HepG2 (cell line): ENCODE measurements around the gene TM4SF1. TPM values are rescaled to one million over a fixed set of nuclear protein-coding genes. Genes with fewer than 3 reads are reported as not detected.
A peak's percentile ranks its signal among the peaks of the same experiment; 100 is the strongest.

ENCODE experiments used
- ATF1 ChIP-seq: IDR thresholded peaks from 2 replicates; pipeline ENCODE4 v1.6.1; 2016; ENCODE audit warnings: mild to moderate bottlenecking, control low read depth
- CEBPG ChIP-seq: IDR thresholded peaks from 2 replicates; pipeline ENCODE4 v1.6.1; 2016
- HOXA5 ChIP-seq: sonication (generic); formaldehyde crosslinking; IDR thresholded peaks from 2 replicates; pipeline ENCODE4 v1.4.0; 2020; ENCODE audit warnings: missing genetic modification reagents
- KAT7 ChIP-seq: IDR thresholded peaks from 2 replicates; pipeline ENCODE4 v1.6.1; 2018; ENCODE audit warnings: borderline replicate concordance, missing compliant biosample characterization
- KLF15 ChIP-seq: sonication (generic); formaldehyde crosslinking; IDR thresholded peaks from 2 replicates; pipeline ENCODE4 v1.8.1; 2023; ENCODE audit warnings: borderline replicate concordance, mild to moderate bottlenecking, inconsistent platforms, missing genetic modification reagents, mixed read lengths
- KLF16 ChIP-seq, 2 experiments: sonication (generic) in 1 of 2; formaldehyde crosslinking in 1 of 2; IDR thresholded peaks; 2 replicates each; pipeline versions ENCODE4 v1.6.1 to v1.8.0; 2016 to 2023; ENCODE audit warnings: missing genetic modification reagents in 2 of 2, missing compliant biosample characterization in 1 of 2
- KLF9 ChIP-seq: IDR thresholded peaks from 2 replicates; pipeline ENCODE4 v1.6.1; 2016; ENCODE audit warnings: low read depth
- MIER3 ChIP-seq: IDR thresholded peaks from 2 replicates; pipeline ENCODE4 v1.6.1; 2016; ENCODE audit warnings: missing compliant biosample characterization, borderline replicate concordance
- NR2F2 ChIP-seq: IDR thresholded peaks from 2 replicates; pipeline ENCODE4 v1.6.1; 2012; ENCODE audit warnings: low read depth, inconsistent platforms, borderline replicate concordance
- RXRA ChIP-seq: sonication (generic); formaldehyde crosslinking; IDR thresholded peaks from 2 replicates; pipeline ENCODE4 v1.5.1; 2020; ENCODE audit warnings: missing genetic modification reagents
- SKI ChIP-seq: fragments of 450-650 bp; IDR thresholded peaks from one replicate; pipeline ENCODE4 v1.6.1; 2018; ENCODE audit warnings: mild to moderate bottlenecking; ENCODE audit not compliant: partially characterized antibody
- ZNF143 ChIP-seq: sonication (generic); formaldehyde crosslinking; IDR thresholded peaks from 2 replicates; pipeline ENCODE4 v1.4.0; 2020; ENCODE audit warnings: missing genetic modification reagents
- ZNF331 ChIP-seq: sonication (generic); formaldehyde crosslinking; IDR thresholded peaks from 2 replicates; pipeline ENCODE4 v1.4.0; 2020; ENCODE audit warnings: missing genetic modification reagents
- ZNF510 ChIP-seq: sonication (generic); formaldehyde crosslinking; IDR thresholded peaks from 2 replicates; pipeline ENCODE4 v1.4.0; 2020; ENCODE audit warnings: low read depth, mild to moderate bottlenecking, missing genetic modification reagents
- ZNF746 ChIP-seq: sonication (generic); formaldehyde crosslinking; IDR thresholded peaks from 2 replicates; pipeline ENCODE4 v1.8.0; 2022; ENCODE audit warnings: mild to moderate bottlenecking, missing genetic modification reagents
- polyA plus RNA-seq, 8 experiments: library from polyadenylated mRNA; depleted of rRNA in 3 of 8; stranded (reverse) in 7 of 8; unstranded in 1 of 8; fragments of >200 nt; fragmentation: Illumina TruSeq in 4 of 8; extraction: Trizol in 4 of 8; gene quantifications; 2 replicates each; pipeline versions ENCODE4 v1.2.1 to v1.2.3, GENCODE V29; 2011 to 2016; ENCODE audit warnings: low read depth in 4 of 8, missing spikeins in 1 of 8, mixed read lengths in 1 of 8; ENCODE audit not compliant: insufficient read depth in 1 of 8
- total RNA-seq, 5 experiments: library from RNA; depleted of rRNA; stranded (reverse); fragments of >200 nt; fragmentation: Illumina TruSeq; extraction: Trizol; gene quantifications; 2 replicates each; pipeline ENCODE4 v1.2.3, GENCODE V29; 2016; ENCODE audit warnings: low read depth in 1 of 5
- TF ChIP-seq, protein P1 (sequence below): sonication (generic); formaldehyde crosslinking; IDR thresholded peaks from 2 replicates; pipeline ENCODE4 v1.4.0; 2020; ENCODE audit warnings: mild to moderate bottlenecking, missing genetic modification reagents
- TF ChIP-seq, protein P2 (sequence below), 2 experiments: sonication (generic) in 1 of 2; formaldehyde crosslinking in 1 of 2; IDR thresholded peaks; 2 replicates each; pipeline versions ENCODE4 v1.4.0 to v1.6.1; 2016 to 2020; ENCODE audit warnings: borderline replicate concordance in 1 of 2, low read depth in 1 of 2, mild to moderate bottlenecking in 1 of 2, missing genetic modification reagents in 1 of 2
- TF ChIP-seq, protein P3 (sequence below), 2 experiments: fragments of 450-650 bp in 1 of 2; sonication (generic) in 1 of 2; formaldehyde crosslinking; IDR thresholded peaks; 2 replicates each; pipeline versions ENCODE4 v1.5.0 to v1.8.0; 2020 to 2022; ENCODE audit warnings: mild to moderate bottlenecking in 1 of 2, missing genetic modification reagents in 1 of 2
- TF ChIP-seq, protein P4 (sequence below): sonication (generic); formaldehyde crosslinking; IDR thresholded peaks from 2 replicates; pipeline ENCODE4 v1.8.1; 2022; ENCODE audit warnings: mild to moderate bottlenecking, missing genetic modification reagents
- TF ChIP-seq, protein P5 (sequence below): sonication (generic); formaldehyde crosslinking; IDR thresholded peaks from 2 replicates; pipeline ENCODE4 v1.4.0; 2020; ENCODE audit warnings: missing genetic modification reagents

TM4SF1 gene
- total and polyA plus RNA-seq, 2 of the 13 experiments (the other 11 are each of a cell fraction or from before 2014, with no cell fraction given), result 431 to 1,359 TPM

DNA sequence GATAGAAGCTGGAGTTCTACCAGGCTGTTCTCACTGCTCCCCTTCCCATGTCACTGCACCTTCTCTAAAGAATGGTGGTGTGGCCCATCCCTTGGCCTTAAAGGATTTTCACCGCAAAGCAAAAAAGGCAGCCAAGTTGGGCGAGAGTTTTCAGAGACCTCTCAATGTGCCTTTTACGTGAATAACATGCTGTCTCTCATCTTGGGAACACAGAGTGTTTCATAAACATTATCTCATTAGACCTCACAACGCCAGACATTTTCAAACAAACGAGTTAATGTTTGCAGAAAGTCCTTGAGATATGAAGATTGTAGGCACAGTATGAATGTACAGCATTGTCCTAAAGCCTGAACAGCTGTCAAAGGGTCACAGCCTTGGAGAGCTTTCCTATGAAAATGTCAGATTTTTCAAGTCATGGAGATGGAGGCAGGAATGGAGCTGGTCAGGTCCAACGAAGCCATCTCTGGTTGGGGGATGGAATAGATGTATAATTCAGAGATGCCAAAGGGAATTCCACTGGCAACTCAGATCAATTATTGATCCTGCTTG is 21.3 kb downstream of the TM4SF1 start (continued):
- TF ChIP-seq, protein P1, sequence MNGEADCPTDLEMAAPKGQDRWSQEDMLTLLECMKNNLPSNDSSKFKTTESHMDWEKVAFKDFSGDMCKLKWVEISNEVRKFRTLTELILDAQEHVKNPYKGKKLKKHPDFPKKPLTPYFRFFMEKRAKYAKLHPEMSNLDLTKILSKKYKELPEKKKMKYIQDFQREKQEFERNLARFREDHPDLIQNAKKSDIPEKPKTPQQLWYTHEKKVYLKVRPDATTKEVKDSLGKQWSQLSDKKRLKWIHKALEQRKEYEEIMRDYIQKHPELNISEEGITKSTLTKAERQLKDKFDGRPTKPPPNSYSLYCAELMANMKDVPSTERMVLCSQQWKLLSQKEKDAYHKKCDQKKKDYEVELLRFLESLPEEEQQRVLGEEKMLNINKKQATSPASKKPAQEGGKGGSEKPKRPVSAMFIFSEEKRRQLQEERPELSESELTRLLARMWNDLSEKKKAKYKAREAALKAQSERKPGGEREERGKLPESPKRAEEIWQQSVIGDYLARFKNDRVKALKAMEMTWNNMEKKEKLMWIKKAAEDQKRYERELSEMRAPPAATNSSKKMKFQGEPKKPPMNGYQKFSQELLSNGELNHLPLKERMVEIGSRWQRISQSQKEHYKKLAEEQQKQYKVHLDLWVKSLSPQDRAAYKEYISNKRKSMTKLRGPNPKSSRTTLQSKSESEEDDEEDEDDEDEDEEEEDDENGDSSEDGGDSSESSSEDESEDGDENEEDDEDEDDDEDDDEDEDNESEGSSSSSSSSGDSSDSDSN (CRISPR knock-in tag), result peak; percentile 46; the same call in 1 of the 2 replicates
- TF ChIP-seq HOXA5, result peak; percentile 71
- no peak for TF ChIP-seq ZNF510 (CRISPR knock-in tag)
- peak; percentile 84 for TF ChIP-seq ZNF331 (CRISPR knock-in tag)
- peak; percentile 72 for TF ChIP-seq SKI
- TF ChIP-seq KLF9 (CRISPR knock-in tag), result no peak
- TF ChIP-seq KLF15 (CRISPR knock-in tag), result no peak
- peak; percentile 77 for TF ChIP-seq ATF1 (CRISPR knock-in tag)
- TF ChIP-seq, protein P2, sequence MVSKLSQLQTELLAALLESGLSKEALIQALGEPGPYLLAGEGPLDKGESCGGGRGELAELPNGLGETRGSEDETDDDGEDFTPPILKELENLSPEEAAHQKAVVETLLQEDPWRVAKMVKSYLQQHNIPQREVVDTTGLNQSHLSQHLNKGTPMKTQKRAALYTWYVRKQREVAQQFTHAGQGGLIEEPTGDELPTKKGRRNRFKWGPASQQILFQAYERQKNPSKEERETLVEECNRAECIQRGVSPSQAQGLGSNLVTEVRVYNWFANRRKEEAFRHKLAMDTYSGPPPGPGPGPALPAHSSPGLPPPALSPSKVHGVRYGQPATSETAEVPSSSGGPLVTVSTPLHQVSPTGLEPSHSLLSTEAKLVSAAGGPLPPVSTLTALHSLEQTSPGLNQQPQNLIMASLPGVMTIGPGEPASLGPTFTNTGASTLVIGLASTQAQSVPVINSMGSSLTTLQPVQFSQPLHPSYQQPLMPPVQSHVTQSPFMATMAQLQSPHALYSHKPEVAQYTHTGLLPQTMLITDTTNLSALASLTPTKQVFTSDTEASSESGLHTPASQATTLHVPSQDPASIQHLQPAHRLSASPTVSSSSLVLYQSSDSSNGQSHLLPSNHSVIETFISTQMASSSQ (IDR thresholded peaks at IDR 0.05; ENCODE audit: low read depth), result peak; percentile 96
- TF ChIP-seq, protein P2 (CRISPR knock-in tag; IDR thresholded peaks at IDR 0.05; ENCODE audit: borderline replicate concordance), result peak; percentile 99
- peak; percentile 96 for TF ChIP-seq NR2F2
- TF ChIP-seq CEBPG, result peak; percentile 69
- TF ChIP-seq ZNF746, result no peak; the same call in 1 of the 2 replicates
- TF ChIP-seq, protein P3, sequence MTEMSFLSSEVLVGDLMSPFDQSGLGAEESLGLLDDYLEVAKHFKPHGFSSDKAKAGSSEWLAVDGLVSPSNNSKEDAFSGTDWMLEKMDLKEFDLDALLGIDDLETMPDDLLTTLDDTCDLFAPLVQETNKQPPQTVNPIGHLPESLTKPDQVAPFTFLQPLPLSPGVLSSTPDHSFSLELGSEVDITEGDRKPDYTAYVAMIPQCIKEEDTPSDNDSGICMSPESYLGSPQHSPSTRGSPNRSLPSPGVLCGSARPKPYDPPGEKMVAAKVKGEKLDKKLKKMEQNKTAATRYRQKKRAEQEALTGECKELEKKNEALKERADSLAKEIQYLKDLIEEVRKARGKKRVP (CRISPR knock-in tag; IDR thresholded peaks at IDR 0.05), result peak in 1 of 2 experiments; percentile 31; a peak in 1 of 4 replicates
- TF ChIP-seq KLF16 (CRISPR knock-in tag; IDR thresholded peaks at IDR 0.05), result peak in 1 of 2 experiments; percentile 91; a peak in 2 of 4 replicates
- TF ChIP-seq KAT7 (CRISPR knock-in tag), result 0 out of 2 replicates have a peak, but pooled peaks have one; percentile 35
- TF ChIP-seq ZNF143 (CRISPR knock-in tag), result 0 out of 2 replicates have a peak, but pooled peaks have one; percentile 32
- TF ChIP-seq RXRA (CRISPR knock-in tag), result peak; percentile 86; the same call in 1 of the 2 replicates
- TF ChIP-seq, protein P4, sequence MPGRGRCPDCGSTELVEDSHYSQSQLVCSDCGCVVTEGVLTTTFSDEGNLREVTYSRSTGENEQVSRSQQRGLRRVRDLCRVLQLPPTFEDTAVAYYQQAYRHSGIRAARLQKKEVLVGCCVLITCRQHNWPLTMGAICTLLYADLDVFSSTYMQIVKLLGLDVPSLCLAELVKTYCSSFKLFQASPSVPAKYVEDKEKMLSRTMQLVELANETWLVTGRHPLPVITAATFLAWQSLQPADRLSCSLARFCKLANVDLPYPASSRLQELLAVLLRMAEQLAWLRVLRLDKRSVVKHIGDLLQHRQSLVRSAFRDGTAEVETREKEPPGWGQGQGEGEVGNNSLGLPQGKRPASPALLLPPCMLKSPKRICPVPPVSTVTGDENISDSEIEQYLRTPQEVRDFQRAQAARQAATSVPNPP (CRISPR knock-in tag), result peak; percentile 77; the same call in 1 of the 2 replicates
- TF ChIP-seq, protein P5, sequence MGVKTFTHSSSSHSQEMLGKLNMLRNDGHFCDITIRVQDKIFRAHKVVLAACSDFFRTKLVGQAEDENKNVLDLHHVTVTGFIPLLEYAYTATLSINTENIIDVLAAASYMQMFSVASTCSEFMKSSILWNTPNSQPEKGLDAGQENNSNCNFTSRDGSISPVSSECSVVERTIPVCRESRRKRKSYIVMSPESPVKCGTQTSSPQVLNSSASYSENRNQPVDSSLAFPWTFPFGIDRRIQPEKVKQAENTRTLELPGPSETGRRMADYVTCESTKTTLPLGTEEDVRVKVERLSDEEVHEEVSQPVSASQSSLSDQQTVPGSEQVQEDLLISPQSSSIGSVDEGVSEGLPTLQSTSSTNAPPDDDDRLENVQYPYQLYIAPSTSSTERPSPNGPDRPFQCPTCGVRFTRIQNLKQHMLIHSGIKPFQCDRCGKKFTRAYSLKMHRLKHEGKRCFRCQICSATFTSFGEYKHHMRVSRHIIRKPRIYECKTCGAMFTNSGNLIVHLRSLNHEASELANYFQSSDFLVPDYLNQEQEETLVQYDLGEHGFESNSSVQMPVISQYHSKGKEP (CRISPR knock-in tag), result no peak
- 0 out of 2 replicates have a peak, but pooled peaks have one; percentile 36 for TF ChIP-seq MIER3 (CRISPR knock-in tag)
